SHP77 (cell line): ENCODE measurements around the gene SLC45A1.

Experiments
- DNase-seq, 2 experiments: peaks; one replicate each; lab custom pipeline; 2025; lab: John Stamatoyannopoulos, UW

Gene SLC45A1

GRCh38 chr1:8335246-8335645, 17.3 kb downstream of the SLC45A1 start:
- DNase-seq, result no peak

- DNase-seq, result no peak
Observed at GRCh38 chr1:8337776-8338525, 20.0 kb downstream of the SLC45A1 start.

GRCh38 chr1:8338526-8339202, 20.8 kb downstream of the SLC45A1 start:
- DNase-seq, result no peak

- DNase-seq, result no peak
Observed at GRCh38 chr1:8339203-8339600, 21.3 kb downstream of the SLC45A1 start.

- DNase-seq, result no peak
Observed at GRCh38 chr1:8340448-8340847, 22.5 kb downstream of the SLC45A1 start.

- DNase-seq, result no peak
Observed at GRCh38 chr1:8342325-8342724, 24.4 kb downstream of the SLC45A1 start.

GRCh38 chr1:8343044-8343443, 25.1 kb downstream of the SLC45A1 start:
- DNase-seq, result no peak

- DNase-seq, result no peak
Observed at GRCh38 chr1:8343464-8344001, 25.6 kb downstream of the SLC45A1 start.

- DNase-seq, result no peak
Observed at GRCh38 chr1:8344893-8345507, 27.1 kb downstream of the SLC45A1 start.

- DNase-seq, result no peak
Observed at GRCh38 chr1:8345621-8346415, 27.9 kb downstream of the SLC45A1 start.

GRCh38 chr1:8347635-8348034, 29.7 kb downstream of the SLC45A1 start:
- DNase-seq, result no peak

- no peak for DNase-seq
Observed at GRCh38 chr1:8348047-8348776, 30.3 kb downstream of the SLC45A1 start.

GRCh38 chr1:8348777-8349472, 31.0 kb downstream of the SLC45A1 start:
- peak; percentile 24 to 60 for DNase-seq

- DNase-seq, result no peak
Observed at GRCh38 chr1:8349473-8349865, 31.6 kb downstream of the SLC45A1 start.

GRCh38 chr1:8349961-8350360, 32.0 kb downstream of the SLC45A1 start:
- no peak for DNase-seq

GRCh38 chr1:8350914-8351684, 33.2 kb downstream of the SLC45A1 start:
- no peak for DNase-seq

GRCh38 chr1:8351693-8352470, 34.0 kb downstream of the SLC45A1 start:
- DNase-seq, result peak in 1 of 2 experiments; percentile 8

GRCh38 chr1:8352471-8352845, 34.5 kb downstream of the SLC45A1 start:
- no peak for DNase-seq
